GM23338 (cell line): ENCODE data around the gene MINDY1. TPM values are rescaled to one million over a fixed set of nuclear protein-coding genes. Genes with fewer than 3 reads are reported as not detected.

Source experiments
- EZH2 ChIP-seq: fragments of 200-600 bp; sonication (generic); IDR thresholded peaks from one replicate; pipeline ENCODE4 v1.8.0; 2017; ENCODE audit warnings: antibody characterized with exemption, mild to moderate bottlenecking, low read depth; ENCODE audit not compliant: unreplicated experiment
- JUNB ChIP-seq: IDR thresholded peaks from one replicate; pipeline ENCODE4 v1.6.1; 2016; ENCODE audit warnings: antibody characterized with exemption; ENCODE audit not compliant: unreplicated experiment
- NANOG ChIP-seq: IDR thresholded peaks from 2 replicates; pipeline ENCODE4 v1.6.1; 2016; ENCODE audit warnings: antibody characterized with exemption, borderline replicate concordance
- POLR2AphosphoS5 ChIP-seq: IDR thresholded peaks from 2 replicates; pipeline ENCODE4 v1.6.1; 2016; ENCODE audit warnings: antibody characterized with exemption, low read depth
- ZNF114 ChIP-seq: fragments of 250-450 bp; sonication (Bioruptor Pico); IDR thresholded peaks from 2 replicates; pipeline ENCODE4 v1.5.0; 2020; ENCODE audit warnings: mild to moderate bottlenecking, moderate library complexity
- ZNF331 ChIP-seq: fragments of 250-450 bp; sonication (Bioruptor Pico); IDR thresholded peaks from 2 replicates; pipeline ENCODE4 v1.5.0; 2020; ENCODE audit warnings: low read depth, mild to moderate bottlenecking, moderate library complexity
- ZNF462 ChIP-seq: fragments of 250-450 bp; sonication (Bioruptor Pico); IDR thresholded peaks from 2 replicates; pipeline ENCODE4 v1.5.0; 2020; ENCODE audit warnings: mild to moderate bottlenecking, moderate library complexity
- polyA plus RNA-seq: library from polyadenylated mRNA; unstranded; fragments of >200 nt; fragmentation: Nextera tagmentation; extraction: Ambion mirVana; gene quantifications from 2 replicates; pipeline ENCODE4 v1.2.1, GENCODE V29; 2016
- total RNA-seq: library from RNA; depleted of rRNA; stranded (reverse); fragments of >200 nt; shearing (Covaris generic); gene quantifications from 2 replicates; pipeline ENCODE4 v1.2.3, GENCODE V29; 2014
- TF ChIP-seq, protein P1 (sequence below), 2 experiments: fragments of 200-600 bp in 1 of 2; sonication (generic) in 1 of 2; conservative IDR thresholded peaks; 2 replicates each; pipeline versions ENCODE4 v1.5.1 to v1.6.1; 2016 to 2017; ENCODE audit warnings: antibody characterized with exemption in 2 of 2, low read depth in 2 of 2, mild to moderate bottlenecking in 2 of 2, moderate library complexity in 1 of 2

The MINDY1 gene
- total and polyA plus RNA-seq, 2 experiments from 2014 or later, result 4.5 to 10.3 TPM

DNA sequence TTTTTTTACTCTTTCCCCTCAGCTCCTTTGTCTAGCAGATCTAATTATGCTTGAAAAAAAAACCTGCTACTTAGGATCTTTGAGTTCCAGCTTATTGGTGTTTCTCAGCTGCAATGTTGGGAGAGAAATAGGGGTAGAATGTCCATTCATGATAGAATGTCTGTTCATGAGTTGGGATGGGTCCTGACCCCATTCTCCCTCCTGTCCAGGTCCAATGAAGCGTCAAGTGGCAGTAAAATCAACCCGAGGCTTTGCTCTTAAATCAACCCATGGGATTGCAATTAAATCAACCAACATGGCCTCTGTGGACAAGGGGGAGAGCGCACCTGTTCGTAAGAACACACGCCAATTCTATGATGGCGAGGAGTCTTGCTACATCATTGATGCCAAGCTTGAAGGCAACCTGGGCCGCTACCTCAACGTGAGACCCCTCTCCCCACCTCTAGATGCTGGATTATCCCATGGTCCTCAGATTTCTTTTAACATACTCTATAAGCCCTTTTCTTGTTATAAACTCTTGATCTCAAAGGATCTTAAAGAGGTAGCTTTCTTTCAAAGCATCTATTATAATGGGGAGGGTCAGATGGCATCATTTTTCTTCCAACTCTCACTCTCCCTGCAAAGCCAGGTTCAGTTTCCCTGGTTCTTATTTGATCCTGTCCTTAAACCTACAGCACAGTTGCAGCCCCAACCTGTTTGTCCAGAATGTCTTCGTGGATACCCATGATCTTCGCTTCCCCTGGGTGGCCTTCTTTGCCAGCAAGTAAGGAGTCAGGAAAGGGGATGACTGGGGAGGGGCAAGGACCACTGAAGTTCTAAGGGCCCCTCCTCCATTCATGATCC is 43.2 kb downstream of the MINDY1 start (continued):
- TF ChIP-seq ZNF462 (CRISPR knock-in tag) (no peak), ZNF331 (no peak), ZNF114 (CRISPR knock-in tag) (no peak), POLR2AphosphoS5 (no peak; the same call in 1 of the 2 replicates), EZH2 (no peak), JUNB (no peak), NANOG (no peak)
- TF ChIP-seq, protein P1, sequence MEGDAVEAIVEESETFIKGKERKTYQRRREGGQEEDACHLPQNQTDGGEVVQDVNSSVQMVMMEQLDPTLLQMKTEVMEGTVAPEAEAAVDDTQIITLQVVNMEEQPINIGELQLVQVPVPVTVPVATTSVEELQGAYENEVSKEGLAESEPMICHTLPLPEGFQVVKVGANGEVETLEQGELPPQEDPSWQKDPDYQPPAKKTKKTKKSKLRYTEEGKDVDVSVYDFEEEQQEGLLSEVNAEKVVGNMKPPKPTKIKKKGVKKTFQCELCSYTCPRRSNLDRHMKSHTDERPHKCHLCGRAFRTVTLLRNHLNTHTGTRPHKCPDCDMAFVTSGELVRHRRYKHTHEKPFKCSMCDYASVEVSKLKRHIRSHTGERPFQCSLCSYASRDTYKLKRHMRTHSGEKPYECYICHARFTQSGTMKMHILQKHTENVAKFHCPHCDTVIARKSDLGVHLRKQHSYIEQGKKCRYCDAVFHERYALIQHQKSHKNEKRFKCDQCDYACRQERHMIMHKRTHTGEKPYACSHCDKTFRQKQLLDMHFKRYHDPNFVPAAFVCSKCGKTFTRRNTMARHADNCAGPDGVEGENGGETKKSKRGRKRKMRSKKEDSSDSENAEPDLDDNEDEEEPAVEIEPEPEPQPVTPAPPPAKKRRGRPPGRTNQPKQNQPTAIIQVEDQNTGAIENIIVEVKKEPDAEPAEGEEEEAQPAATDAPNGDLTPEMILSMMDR (conservative IDR thresholded peaks at IDR 0.05; ENCODE audit: low read depth in 2 of 2), result no peak
